DMS 273 (cell line): Measurements from ENCODE around the gene TMEM9B.
A peak's percentile ranks its signal among the peaks of the same experiment; 100 is the strongest.
"Not testable (repeated sequence)": the region's sequence is repeated elsewhere in the genome, so short reads cannot be mapped to it uniquely, and the experiment has no call there.

Source experiments
- DNase-seq: peaks from one replicate; lab custom pipeline; 2025; ENCODE audit not compliant: unreplicated experiment; lab: John Stamatoyannopoulos, UW

Gene TMEM9B

DNA sequence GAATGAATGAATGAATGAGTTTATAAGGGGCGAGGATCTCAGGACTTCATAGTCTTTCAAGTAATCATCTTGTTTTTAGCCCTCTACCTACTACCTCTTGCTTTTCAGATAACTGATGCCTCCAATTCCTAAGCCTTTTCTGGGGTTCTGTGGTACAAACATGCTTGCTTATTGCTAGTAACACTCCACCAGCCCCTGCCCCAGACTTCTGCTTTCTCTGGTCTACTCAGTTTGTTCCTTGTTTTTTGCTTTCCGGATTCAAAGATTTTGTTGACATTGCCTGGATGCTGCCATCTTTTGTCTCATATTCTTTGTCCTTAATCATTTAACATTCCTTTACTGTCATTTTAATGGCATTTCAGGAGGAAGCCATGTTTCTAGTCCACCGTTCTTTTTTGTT is 8.9 kb upstream of the TMEM9B start:
- no peak for DNase-seq

DNA sequence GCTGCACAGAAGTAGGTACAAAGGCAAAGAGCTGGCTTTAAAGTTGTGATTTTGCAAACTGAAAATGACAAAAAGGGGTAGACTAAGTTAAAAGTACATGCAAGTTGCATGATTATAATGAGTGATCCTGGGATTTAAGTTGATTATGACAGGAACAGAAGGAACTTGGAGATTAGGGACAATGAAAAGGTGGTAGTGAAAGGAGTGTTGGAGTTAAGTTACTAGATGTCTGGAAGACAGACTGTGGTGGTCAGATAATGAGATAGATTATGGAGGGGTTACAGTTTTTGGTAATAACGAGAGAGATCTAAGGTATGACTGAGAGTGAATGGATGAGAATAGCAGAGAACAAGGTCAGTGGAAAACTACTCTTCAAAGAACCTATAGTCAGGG is 7.7 kb upstream of the TMEM9B start:
- no peak for DNase-seq

DNA sequence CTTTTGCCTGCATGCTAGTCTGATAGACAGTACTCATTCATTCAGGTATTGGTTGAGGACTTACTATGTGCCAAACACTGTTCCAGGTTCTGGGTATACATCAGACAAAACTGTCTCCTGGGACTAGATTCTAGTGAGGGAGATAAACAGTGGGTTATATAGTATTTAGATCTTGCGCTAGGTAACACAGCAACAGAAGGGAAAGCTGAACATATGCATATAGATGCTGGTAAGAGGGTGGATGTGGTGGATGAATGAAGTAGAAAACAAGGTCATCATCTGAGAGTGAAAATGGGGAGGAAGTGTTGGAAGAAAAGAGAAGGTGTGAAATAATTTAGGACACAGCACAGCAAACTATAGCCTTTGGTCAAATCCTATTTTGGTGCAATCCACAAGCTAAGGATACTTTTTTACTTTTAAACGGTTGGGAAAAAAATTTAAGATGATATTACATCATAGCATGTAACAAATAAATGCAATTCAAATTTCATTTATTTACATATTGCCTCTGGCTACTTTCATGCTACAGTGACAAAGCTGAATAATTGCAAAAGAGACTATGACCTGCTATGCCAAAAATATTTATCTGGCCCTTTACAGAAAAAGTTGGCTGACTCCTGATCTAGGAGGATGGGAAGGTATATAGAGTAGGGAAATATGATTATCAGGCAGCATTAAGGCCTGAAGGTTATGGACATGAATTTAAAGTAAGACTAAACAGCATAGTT is 7.1 kb upstream of the TMEM9B start:
- no peak for DNase-seq

DNA sequence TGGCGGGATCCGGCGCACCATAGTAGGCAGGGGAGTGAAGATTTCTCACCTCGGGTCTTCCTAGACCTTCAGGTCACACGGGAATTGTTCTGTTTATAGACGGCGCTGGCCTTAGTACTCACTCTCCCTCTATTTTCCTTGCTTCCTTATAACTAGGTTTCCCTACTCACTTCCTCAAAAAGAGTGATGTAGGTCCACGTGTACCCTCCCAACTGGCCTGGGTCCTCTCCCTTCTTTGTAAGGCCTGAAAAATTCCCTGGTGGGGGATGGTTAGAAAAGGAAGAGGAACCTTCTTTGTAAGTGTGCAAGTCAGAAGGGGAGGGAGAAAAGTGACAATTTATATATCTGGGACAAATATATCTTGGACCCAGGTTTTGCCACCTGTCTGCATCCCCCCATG is 2.9 kb upstream of the TMEM9B start:
- no peak for DNase-seq

DNA sequence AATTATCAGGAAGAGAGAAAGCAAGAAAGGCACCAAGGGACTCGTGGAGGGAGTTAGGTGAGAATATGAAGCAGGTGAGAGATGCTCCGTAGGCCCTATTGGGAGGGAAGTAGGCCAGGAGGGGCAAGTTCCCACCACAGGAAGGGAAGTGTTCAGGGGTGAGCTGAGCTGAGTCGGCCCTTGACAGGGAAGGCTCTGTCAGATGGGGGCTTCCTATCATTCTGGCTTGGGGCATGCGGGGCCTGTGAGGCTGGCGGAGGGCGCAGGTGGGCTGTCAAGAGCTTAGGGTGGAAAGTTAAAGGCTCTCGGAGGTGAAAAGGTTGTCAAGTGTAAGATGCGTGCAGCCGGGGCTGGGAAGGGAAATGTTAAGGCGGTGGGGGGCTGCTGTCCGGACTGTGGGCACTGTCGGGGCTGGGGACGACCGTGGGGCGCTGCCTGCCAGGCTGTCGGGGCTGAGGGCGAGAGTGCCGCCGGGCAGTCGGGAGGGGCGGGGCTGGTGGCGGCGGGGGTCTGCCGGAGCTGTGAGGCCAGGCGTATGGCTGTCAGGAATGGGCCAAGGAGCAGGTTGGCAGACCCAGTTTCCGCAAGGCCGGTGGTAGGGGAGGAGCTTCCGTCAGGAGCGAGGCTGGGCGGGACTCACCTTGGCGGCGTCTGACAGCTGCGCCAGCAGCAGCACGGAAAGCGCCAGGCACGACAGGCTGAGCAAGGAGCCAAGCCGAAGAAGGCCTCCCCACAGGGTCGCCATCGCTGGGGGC is 496 bp downstream of the TMEM9B start:
- peak; percentile 87 for DNase-seq

DNA sequence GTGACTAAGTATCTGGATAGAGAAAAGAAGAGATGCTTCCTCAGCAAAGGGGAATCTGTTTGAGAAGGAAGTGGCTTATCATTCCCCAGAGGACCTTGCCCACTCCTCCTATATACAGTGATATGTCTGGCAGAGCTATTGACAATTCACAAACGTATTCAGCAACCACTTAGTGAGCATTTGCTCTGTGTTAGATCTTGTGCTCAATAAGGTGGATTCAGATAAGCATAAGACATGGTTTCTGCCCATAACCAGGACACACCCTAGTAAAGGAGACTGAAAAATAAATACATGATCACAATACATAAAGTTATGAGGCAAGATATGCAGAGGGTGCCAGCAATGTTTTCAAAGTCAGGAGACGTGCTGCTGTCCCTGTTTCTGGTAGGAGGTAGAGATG is 1.4 kb downstream of the TMEM9B start:
- no peak for DNase-seq

DNA sequence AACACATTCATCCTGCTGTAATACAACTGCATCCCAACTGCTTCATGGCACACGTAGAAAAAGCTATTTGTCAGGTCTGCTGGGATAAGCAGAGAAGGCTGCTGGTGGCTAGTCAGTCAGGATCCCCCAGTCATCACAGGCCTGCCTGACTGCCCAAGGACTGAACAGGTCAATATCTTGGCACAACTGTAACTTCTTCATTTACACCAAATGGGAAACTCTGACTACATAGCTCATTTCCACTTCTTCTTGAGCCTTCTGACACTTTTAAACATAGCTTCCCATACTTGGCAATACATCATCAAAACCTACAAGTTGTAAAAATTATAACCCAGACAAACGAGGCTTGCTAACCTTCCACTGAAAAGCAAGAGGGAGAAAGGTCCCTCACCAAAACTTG is 2.8 kb downstream of the TMEM9B start:
- DNase-seq = no peak

DNA sequence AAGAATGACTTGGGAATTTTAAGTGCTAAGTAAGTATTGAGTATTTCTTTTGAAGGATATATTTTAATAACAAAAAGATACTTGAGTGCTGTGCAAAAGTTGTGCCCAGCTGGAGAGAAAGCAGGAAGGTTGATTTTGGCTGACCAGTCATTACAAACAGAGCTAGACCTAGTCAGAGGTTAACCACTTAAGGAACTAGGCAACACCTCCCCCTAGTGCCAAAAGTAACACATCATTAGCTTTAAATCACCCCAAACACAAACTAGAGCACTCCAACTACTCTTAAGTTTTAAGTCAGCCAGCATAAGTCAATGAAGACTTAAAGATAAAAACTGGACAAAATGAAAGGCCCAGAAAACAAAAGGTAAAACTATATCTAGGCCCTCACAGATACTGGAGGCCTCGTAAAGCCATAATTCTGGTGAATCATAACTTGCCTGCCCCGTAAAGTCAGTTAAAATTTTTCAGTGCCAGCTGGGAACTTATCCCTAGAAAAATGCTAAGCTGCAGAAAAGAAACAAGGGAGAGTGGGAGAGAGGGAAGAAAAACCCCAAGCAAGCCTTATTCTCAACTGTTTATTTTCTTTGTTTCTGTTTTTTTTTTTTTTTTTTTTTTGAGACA is 4.6 kb downstream of the TMEM9B start:
- DNase-seq = peak; percentile 71

DNA sequence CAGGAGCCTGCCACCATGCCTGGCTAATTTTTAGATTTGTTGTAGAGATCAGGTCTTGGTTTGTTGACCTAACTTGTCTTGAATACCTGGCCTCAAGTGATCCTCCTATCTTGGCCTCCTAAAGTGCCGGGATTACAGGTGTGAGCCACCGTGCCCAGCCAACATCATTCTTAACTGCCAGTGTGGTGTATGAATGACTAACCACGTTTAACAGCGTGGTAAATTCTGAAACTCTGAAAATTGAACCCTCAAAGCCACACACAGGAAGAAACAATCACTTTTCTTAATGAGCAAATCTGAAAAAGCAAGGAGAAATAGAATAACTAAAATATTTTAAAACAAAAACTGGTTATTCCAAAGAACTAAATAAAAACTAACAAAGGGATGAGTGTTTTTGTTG is 7.4 kb downstream of the TMEM9B start:
- no peak for DNase-seq

DNA sequence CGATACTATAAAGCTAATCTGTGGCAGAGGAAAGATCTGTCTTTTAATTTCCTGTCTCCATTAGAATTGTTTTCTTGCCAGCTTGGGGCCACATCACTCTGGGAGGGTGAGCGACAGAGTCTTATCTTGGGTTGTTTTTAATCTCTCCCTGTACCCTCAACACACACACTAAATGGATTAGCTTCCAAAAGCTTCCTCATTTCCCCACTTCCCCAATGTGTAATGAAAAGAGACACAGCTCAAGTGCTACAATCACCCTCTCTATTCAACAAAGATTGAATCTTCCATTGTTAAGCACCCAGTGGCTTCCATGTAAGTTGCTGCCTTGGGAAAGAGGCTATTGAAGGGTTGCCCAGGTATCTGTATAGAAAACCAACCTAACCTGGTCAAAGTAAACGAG is 15.4 kb downstream of the TMEM9B start:
- no peak for DNase-seq

DNA sequence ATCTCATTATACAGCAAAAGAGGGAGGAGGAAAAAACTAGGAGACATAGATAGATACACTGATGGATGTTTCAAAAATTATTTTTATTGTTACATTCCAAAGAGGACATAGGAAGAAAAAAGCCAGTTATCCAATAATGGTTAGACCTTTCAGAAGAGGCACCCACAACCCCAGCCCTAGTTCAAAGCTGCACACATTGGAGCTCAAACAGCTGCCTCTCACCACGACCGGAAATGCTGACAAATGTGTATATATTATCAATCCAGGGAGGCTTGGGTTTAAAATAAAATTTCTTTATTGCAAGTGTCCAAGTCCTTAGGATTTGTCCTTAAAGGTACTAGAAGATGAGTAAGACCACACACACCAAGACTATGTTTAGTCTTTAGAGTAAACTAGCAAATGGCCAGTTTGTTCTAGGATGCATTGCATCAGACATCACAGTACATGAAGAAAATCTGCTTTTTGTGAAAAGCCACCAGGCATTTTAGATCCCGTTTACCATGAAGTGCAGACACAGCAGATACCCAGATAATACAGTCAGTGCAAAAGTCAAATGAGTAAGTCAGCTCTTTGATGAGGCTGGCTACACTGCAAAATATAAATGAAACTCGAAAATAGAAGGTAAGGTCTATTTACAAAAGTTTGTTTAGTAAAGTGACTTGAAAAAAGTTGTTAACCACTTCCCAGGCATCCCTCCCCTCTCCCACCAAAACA is 16.9 kb downstream of the TMEM9B start:
- DNase-seq = no peak

DNA sequence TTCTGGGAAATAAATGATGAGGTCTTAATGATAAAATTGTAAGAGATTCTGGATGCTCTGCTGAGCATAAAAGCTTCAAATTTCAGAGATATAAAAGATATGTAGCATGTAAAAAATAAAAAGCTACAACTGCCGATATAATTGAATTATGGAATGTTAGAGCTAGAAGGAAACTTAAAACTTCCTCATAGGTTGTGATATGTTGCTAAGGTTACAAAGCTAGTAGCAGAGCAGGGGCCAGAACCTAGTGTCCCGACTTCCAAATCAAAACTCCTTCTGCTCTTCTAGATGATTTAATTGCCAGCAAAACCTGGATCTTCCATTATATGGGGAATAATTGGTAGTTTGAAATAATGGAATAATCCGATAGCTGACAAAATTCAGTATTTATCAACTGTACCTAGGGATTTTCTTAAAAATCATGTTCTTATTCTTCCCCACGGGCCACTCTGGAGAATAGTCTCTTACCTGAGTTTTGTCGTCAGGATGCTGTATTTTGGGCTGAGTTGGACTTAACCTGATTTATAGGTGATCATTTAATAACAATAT is 21.6 kb downstream of the TMEM9B start, which contains the start of gene ASCL3:
Gene ASCL3 (minus strand): TSS at position 499 of the 549 bp plus-strand sequence. CDS start 4,855 bp downstream, outside the sequence.
- no peak for DNase-seq

DNA sequence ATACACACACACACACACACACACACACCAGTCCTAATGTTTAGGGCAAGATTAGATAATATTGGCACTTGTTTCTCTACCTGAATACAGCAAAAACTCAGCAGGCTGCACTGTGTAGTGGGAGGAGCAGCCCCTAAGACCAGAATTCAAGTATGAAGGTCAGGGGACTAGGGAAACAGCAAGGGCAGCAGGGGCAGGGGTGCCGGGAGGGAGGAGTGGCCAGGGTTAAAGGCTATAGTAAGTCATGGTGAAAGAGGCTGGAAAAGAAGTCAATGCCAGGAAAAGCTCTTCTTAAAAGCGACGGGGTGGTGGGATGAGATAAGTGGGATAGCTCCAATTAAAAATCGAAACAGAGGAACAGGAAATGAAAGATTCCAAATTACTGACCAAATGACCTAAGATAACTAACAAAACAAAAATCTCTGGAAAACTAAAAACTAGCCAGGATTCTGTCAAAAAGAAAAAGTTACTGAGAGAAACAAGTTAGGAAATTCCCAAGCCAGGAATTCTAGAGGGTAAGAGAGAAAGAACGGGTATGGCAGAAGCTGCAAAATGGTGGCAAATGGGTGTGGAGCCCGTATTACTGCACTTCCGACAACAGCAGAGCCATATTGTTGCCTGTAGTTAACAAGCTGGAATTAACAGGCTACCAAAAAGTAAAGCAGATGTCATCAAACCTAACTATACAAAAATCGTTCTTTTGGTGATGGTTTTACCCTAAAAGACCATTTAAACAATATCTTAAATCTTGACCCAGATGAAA is 22.7 kb downstream of the TMEM9B start:
- no peak for DNase-seq

DNA sequence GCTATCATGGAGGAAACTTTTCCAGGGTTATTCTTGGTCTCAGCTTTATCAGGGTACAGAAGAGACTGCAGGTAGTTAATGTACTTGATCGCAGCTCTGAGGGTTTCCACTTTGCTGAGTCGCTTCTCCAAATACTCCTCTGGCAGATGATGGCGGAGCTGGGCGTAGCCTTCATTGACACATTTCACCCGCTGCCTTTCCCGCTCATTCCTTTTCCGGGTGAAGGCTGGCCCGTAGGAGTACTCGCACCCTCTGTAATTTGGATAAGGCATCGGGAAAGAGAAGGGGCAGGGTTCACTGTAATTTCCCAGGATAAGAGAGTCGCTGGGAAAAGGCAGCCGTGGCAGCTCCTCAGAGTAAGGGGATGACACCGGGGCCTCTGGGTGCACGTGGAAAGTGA is 26.6 kb downstream of the TMEM9B start:
- no peak for DNase-seq

DNA sequence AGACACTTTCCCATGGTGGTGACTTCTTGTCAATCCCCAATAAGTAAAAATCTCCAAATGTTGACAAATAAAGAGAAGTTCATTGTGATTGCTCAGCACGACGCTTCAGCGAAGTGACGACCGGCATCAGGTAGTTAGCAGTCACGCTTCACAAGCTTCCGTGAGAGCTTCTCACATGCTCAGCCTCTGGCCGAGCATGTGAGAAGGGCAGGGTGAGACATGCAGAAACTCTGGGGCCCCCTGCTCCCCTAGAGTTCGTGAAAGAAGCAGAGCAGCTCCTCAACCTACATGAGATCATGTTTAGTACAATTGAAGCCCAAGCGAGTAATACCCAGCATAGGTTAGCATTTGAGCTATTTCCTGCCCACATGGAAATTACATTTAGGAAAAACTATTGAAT is 27.1 kb downstream of the TMEM9B start:
- no peak for DNase-seq

DNA sequence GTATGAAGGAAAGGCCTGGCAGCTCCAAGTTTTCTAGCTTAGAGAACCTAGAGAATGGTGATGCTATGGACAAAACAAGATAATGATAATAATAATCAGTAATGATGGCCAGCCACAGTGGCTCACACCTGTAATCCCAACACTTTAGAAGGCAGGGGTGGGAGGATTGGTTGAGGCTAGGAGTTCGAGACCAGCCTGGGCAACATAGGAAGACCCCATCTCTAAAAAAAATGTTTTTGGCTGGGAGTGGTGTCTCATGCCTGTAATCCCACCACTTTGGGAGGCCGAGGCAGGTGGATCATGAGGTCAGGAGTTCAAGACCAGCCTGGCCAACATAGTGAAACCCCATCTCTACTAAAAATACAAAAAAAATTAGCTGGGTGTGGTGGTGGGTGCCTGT is 28.5 kb downstream of the TMEM9B start:
- DNase-seq = not testable (repeated sequence)

DNA sequence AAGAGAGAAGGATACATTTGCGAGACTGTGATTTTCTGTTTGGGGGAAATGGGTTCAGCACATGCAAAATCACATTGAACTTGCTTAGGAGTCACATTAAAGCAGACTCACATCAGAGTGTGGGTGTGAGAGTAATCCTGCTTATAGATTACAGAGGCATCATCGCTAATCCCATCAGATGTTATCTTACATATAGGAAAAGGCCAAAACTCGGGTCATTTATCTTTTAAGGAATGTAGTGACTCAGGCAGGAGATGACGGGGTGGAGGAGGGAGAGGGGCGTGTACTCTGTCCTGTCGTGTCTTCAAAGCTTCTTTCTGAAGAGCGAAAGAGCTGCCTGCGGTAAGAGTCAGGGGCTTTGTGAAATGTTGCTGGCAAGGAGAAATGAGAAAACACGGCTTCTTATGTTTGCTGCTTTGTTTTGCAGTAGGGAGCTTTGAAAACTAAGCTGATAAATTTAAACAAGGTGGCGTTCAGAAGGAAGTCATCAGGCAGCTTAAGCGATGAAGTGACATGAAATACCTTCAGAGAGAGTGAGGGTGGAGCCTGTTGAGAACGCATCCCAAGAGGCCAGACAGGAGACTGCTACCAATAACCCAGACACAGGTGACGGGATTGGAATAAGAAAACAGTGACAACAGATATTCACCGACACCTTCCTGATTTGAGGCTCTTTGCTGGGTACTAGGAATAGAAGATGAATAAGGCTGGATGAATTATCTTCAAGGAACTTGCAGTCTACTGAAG is 29.3 kb downstream of the TMEM9B start:
- DNase-seq = no peak

DNA sequence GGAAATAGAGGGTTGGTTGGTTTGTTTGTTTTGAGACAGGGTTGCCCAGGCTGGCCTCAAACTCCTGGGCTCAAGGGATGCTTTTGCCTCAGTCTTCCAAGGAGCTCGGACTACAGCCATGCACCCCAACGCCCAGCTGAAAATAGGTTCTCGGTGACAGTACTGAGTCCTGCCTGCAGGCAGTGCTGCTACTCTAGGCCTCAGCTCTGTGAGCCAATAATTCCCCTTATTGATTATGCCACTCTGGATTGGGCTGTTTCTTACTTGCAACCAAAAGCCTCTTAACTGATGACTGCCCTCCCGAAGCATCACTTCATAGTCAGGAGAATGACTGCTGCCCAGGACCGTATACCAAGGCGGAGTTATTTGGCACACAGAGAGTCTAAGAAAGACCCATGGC is 30.3 kb downstream of the TMEM9B start:
- DNase-seq = no peak

DNA sequence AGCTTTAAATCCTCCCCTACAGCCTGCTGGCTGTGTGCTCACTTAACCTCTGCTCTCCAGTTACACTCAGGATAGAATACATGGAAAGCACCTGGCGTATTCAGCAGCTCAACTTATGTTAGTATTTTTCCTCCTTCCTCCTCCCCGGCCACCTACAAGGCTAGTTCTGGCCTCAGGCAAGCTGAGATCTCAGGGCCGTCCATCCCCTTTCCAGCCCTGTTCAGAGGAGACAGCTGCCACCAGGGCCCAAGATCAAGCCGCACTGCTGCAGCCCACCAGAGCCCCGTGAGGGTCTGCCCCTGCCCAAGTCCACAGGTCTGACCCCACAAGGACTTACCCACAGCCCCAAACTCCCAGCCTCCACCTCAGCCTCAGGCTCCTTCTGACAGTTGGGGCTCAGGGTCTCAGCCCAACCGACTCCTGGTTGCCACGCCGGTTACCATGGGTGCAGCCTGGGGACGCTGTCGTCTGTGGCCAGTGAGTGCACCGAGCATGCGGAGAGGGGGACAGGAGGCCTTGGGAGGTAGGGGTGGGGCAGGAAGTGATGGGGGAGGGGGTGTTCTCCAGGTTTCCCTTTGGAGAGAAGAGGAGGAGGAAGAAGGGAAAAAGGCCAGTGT is 31.6 kb downstream of the TMEM9B start, which contains the start of gene C11orf16:
Gene C11orf16 (minus strand): TSS at position 384 of the 617 bp plus-strand sequence. CDS start 639 bp downstream, outside the sequence.
- DNase-seq = no peak
